HUES6 (cell line): ENCODE data around the gene GPR156.
"Not testable (repeated sequence)": the region's sequence is repeated elsewhere in the genome, so short reads cannot be mapped to it uniquely, and the experiment has no call there.

Source experiments
- H3K27ac ChIP-seq: 2 replicates; pipeline ENCODE4 v1.7.0; 2013; ENCODE audit warnings: low read depth, mild to moderate bottlenecking, low read length, inconsistent platforms
- H3K27me3 ChIP-seq: 2 replicates; pipeline ENCODE4 v1.6.1; 2013; ENCODE audit warnings: low read length; ENCODE audit not compliant: control insufficient read depth, insufficient read depth
- H3K36me3 ChIP-seq: 2 replicates; pipeline ENCODE4 v1.6.1; 2013; ENCODE audit warnings: low read length; ENCODE audit not compliant: control insufficient read depth, insufficient read depth
- H3K4me1 ChIP-seq: 2 replicates; pipeline ENCODE4 v1.6.1; 2013; ENCODE audit warnings: low read length; ENCODE audit not compliant: control insufficient read depth, insufficient read depth
- H3K4me3 ChIP-seq: 2 replicates; pipeline ENCODE4 v1.5.1; 2013; ENCODE audit warnings: low read depth, low read length
- H3K9ac ChIP-seq: one replicate; pipeline ENCODE4 v1.6.1; 2013; ENCODE audit warnings: mild to moderate bottlenecking, low read length
- H3K9me3 ChIP-seq: 2 replicates; pipeline ENCODE4 v1.6.1; 2013; ENCODE audit warnings: low read depth, low read length; ENCODE audit not compliant: control insufficient read depth, insufficient read depth

The GPR156 gene

DNA sequence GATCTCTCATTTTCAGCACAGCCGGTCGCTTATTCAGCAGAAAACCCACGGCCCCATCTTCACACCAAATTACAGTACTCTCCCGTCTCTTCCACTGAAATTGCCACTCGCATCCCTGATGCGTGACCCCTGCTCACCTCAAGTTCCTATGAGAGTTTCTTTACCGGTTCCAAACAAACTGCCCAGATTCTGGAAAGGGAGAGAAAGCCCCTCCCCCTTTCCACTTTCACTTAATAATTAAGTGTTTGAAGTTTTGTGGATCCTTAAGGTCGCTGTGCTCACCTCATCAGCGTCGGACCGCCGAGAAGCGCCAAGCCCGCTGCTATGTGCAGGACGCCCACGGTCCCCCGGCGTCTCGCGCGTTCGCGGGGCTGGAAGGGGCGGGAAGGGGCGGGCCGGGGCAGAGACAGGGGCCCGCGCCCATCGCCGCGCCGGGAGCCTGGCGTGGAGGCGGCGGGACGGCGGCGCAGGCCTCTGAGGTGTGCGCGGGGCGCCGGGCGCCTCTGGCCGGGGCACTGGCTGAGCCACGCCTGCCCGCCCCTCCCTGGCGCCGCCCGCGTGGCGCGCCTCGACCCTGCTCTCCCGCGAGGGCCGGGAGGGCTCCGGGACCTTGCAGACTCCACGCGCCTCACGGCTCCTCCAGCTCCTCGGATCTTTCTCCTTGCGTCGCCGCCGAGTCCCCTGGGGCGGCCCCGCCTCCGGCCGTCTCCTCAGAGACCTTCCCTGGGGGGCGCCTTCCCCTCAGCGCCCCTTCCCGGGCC lies at the start of gene GPR156:
Gene GPR156 (minus strand): TSS at position 476 of the 761 bp plus-strand sequence. CDS start 41,124 bp downstream, outside the sequence.
- Histone ChIP-seq H3K36me3 (no peaks in the 10 kb centered on the region), H3K27me3 (peaks cover 40% of the 10 kb centered on the region), H3K4me1 (peaks cover 5% of the 10 kb centered on the region), H3K9me3 (no peaks in the 10 kb centered on the region), H3K27ac (no peak within 1 kb of the TSS), H3K4me3 (peak within 1 kb of the TSS; percentile 57), H3K9ac (peak within 1 kb of the TSS; percentile 20)

DNA sequence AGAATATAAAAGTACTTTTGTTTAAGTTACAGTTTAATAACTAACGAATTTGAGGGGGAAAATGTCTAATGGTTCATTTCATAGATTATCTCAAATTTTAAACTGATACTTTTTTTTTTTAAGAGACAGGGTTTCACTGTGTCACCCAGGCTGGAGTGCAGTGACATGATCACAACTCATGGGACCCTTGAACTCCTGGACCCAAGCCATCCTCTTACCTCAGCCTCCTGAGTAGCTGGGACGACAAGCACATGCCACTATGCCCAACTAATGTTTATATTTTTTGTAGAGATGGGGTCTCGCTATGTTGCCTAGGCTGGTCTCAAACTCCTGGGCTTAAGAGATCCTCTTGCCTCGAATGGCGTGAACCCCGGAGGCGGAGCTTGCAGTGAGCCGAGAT lies 47.6 kb upstream of the GPR156 start:
- H3K36me3 ChIP-seq: peaks cover 38% of the 10 kb centered on the region
- 0 out of 2 replicates have a peak, but pooled peaks cover 6% of the 10 kb centered on the region for H3K4me1 ChIP-seq
- H3K27me3 ChIP-seq: no peaks in the 10 kb centered on the region
- H3K27ac ChIP-seq: no peak overlapping the region
- H3K9me3 ChIP-seq: no peaks in the 10 kb centered on the region
- H3K4me3 ChIP-seq: no peak overlapping the region
- H3K9ac ChIP-seq: no peak overlapping the region

DNA sequence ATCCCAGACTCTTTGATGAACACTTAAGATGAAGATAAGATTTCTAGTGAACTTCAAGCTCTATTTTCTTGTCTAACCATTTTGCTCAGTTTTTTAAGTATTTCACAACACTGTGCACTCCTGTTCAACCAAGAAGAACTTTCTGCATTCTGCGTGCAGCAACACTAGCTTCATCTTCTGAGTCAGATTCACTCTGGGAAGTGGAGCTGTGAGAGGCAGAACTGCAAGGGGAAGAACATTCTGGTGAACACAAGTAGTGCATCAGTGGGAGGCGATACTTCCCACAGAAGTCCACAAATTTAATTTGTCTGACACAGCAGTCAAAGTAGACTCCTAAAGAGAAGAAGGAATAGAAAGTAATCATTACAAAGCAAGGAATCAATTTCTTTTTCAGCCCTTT lies 46.1 kb upstream of the GPR156 start:
- Histone ChIP-seq H3K9me3 (no peaks in the 10 kb centered on the region), H3K36me3 (peaks cover 38% of the 10 kb centered on the region), H3K27me3 (no peaks in the 10 kb centered on the region), H3K27ac (no peak overlapping the region), H3K4me1 (0 out of 2 replicates have a peak, but pooled peaks cover 6% of the 10 kb centered on the region), H3K4me3 (no peak overlapping the region), H3K9ac (no peak overlapping the region)

DNA sequence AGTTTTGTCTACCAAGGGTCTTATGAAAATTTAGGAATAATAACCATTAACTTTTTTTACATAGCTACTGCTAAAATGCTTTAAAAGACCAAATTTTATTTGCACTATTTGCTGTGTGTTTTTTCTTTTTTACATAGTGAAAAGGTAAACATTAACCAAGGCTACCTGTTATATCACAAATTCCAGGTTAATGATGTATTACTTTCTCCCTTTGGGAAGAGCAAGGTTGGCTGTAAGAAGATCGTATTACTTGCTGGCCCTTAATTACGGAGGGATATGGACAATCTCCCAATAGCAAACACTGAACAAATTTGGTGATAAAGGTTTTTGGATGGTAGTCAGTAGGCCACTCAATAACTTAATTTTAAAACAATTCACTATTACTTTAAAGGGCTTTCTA lies 41.8 kb upstream of the GPR156 start:
- no peaks in the 10 kb centered on the region for H3K9me3 ChIP-seq
- H3K4me1 ChIP-seq: 0 out of 2 replicates have a peak, but pooled peaks cover 6% of the 10 kb centered on the region
- no peaks in the 10 kb centered on the region for H3K27me3 ChIP-seq
- H3K27ac ChIP-seq: no peak overlapping the region
- H3K4me3 ChIP-seq: no peak overlapping the region
- H3K36me3 ChIP-seq: peaks cover 25% of the 10 kb centered on the region
- no peak overlapping the region for H3K9ac ChIP-seq

GRCh38 chr3:120324190-120324589 lies 39.2 kb upstream of the GPR156 start:
- no peak overlapping the region for H3K4me3 ChIP-seq
- no peaks in the 10 kb centered on the region for H3K27me3 ChIP-seq
- H3K9ac ChIP-seq: no peak overlapping the region
- H3K36me3 ChIP-seq: peaks cover 9% of the 10 kb centered on the region
- no peak overlapping the region for H3K27ac ChIP-seq
- 0 out of 2 replicates have a peak, but pooled peaks cover 2% of the 10 kb centered on the region for H3K9me3 ChIP-seq
- H3K4me1 ChIP-seq: 0 out of 2 replicates have a peak, but pooled peaks cover 6% of the 10 kb centered on the region

DNA sequence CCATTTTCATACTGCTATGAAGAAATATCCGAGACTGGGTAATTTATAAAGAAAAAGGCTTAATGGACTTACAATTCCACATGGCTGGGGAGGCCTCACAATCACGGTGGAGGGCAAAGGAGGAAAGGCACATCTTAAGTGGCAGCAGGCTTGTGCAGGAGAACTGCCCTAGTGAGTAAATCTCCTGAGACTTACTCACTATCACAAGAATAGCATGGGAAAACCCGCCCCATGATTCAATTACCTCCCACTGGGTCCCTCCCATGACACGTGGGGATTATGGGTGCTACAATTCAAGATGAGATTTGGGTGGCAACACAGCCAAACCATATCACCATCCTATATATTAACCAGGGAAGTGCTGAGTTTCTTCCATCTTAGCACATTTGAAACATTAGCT lies 38.7 kb upstream of the GPR156 start:
- not testable (repeated sequence) for H3K9ac ChIP-seq, H3K4me1 ChIP-seq, H3K4me3 ChIP-seq, H3K27me3 ChIP-seq, H3K9me3 ChIP-seq, H3K36me3 ChIP-seq, H3K27ac ChIP-seq

GRCh38 chr3:120311863-120312794 lies 27.1 kb upstream of the GPR156 start:
- Histone ChIP-seq H3K9me3 (peaks cover 22% of the 10 kb centered on the region), H3K4me1 (no peaks in the 10 kb centered on the region), H3K4me3 (no peak overlapping the region), H3K9ac (no peak overlapping the region), H3K27ac (no peak overlapping the region), H3K36me3 (no peaks in the 10 kb centered on the region), H3K27me3 (no peaks in the 10 kb centered on the region)

DNA sequence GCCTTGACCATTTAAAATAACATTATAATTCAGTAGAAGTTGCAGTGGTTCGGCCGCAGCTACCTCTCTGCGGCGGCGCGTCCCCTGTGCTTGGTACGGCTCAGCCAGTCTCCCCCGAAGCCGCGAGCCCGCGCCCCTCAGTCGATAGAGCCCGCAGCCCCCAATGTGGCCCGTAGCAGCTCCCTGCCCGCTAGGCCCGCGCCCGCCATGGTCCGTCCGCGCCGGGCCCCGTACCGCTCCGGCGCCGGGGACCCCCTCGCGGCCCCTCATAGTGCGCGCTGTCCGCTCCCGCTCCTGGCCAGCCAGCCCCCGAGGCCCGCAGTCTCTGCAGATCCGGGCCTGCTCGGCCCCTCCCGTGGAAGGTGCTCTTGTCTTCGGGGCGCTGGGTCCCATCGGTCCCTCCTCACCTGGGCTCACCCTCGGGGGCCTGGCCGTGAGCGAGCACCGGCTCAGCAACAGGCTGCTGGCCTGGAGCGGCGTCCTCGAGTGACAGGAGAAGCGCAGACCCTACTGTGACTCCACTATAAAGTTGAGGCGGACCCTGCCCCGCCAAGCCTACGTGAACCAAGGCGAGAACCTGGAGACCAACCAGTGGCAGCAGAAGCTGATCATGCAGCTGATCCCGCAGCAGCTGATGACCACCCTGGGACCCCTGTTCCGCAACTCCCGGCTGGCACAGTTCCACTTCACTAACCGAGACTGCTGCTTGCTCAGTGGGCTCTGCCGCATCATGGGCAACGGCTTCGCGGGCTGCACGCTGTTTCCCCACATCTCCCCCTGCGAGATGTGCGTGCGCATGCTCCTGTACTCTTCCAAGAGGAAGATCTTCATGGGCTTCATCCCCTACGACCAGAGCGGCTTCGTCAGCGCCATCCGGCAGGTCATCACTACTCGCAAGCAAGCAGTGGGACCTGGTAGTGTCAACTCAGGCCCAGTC lies 21.8 kb upstream of the GPR156 start:
- no peaks in the 10 kb centered on the region for H3K36me3 ChIP-seq
- no peak overlapping the region for H3K27ac ChIP-seq
- H3K9ac ChIP-seq: no peak overlapping the region
- peaks cover 7% of the 10 kb centered on the region for H3K9me3 ChIP-seq
- H3K4me1 ChIP-seq: no peaks in the 10 kb centered on the region
- no peak overlapping the region for H3K4me3 ChIP-seq
- H3K27me3 ChIP-seq: no peaks in the 10 kb centered on the region

DNA sequence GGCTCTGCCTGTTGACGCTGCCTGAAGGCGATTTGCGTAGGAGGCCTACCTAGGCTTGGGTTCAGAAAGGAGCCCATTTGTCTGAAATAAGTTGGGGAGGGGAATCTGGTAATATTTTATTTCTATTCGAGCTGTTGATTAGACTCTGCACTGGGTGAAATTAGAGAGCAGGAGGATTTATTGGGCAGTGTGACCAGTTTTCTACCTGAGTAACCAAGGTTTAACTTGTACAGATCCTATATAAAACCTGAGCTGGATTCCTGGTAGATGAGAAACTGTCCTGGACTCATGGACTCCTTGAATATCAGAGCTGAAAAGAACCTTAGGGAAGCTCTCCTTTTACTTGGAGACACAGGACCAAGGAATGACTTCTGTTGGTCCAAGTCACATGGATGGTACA lies 19.6 kb upstream of the GPR156 start:
- Histone ChIP-seq H3K36me3 (no peaks in the 10 kb centered on the region), H3K9me3 (no peaks in the 10 kb centered on the region; the same call in 1 of the 2 replicates), H3K4me1 (no peaks in the 10 kb centered on the region), H3K4me3 (no peak overlapping the region), H3K27ac (no peak overlapping the region), H3K27me3 (no peaks in the 10 kb centered on the region), H3K9ac (no peak overlapping the region)

- H3K27me3 ChIP-seq: no peaks in the 10 kb centered on the region
- H3K27ac ChIP-seq: no peak overlapping the region
- no peak overlapping the region for H3K4me3 ChIP-seq
- no peaks in the 10 kb centered on the region for H3K36me3 ChIP-seq
- no peaks in the 10 kb centered on the region for H3K4me1 ChIP-seq
- no peaks in the 10 kb centered on the region; the same call in 1 of the 2 replicates for H3K9me3 ChIP-seq
- H3K9ac ChIP-seq: no peak overlapping the region
Measured at GRCh38 chr3:120302361-120302760, 17.3 kb upstream of the GPR156 start.
